GM12874 (cell line): ENCODE results near the gene SCYGR3.

Source experiments
- TF ChIP-seq, protein P1 (sequence below): IDR thresholded peaks from 2 replicates; pipeline ENCODE4 v1.5.1; 2011; ENCODE audit warnings: low read depth, mild to moderate bottlenecking, control low read depth, low read length, moderate library complexity; ENCODE audit not compliant: insufficient read depth

The SCYGR3 gene

GRCh38 chr2:227614740-227615139, at the start of gene SCYGR3:
SCYGR3 (minus strand) TSS chr2:227614840; CDS start chr2:227614840, 0 bp downstream.
- TF ChIP-seq, protein P1, sequence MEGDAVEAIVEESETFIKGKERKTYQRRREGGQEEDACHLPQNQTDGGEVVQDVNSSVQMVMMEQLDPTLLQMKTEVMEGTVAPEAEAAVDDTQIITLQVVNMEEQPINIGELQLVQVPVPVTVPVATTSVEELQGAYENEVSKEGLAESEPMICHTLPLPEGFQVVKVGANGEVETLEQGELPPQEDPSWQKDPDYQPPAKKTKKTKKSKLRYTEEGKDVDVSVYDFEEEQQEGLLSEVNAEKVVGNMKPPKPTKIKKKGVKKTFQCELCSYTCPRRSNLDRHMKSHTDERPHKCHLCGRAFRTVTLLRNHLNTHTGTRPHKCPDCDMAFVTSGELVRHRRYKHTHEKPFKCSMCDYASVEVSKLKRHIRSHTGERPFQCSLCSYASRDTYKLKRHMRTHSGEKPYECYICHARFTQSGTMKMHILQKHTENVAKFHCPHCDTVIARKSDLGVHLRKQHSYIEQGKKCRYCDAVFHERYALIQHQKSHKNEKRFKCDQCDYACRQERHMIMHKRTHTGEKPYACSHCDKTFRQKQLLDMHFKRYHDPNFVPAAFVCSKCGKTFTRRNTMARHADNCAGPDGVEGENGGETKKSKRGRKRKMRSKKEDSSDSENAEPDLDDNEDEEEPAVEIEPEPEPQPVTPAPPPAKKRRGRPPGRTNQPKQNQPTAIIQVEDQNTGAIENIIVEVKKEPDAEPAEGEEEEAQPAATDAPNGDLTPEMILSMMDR = no peak

GRCh38 chr2:227661827-227662226, 47.2 kb upstream of the SCYGR3 start:
- TF ChIP-seq, protein P1 = no peak

DNA sequence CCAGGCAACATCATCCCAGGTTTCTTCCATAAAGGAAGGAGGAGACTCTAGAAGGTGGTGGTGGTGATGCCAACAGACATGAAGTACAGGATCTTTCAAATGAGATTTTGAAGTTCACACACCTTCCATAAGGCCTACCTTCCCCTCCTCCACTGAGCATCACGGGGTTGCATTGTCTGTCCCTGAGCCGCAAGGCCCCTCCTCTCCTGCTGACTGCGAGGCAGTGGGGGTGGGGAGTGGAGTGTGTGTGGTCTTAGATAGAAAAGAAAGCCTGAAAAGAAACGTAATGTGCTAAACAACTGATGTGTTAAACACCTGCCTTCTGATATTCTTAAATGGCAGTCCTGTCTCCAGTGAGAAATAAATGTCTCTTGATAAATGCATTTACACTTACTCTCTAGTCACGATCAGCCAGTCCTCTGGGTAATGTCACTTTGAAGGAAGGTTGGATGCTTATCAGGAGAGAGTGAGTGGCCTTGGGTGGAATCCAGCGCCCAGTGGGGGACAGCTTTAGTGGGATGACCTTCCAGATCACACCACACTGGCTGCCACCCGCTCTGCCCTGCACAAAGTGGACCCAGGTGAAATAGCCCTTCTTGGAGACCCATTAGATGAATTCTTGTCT, 46.5 kb upstream of the SCYGR3 start:
- TF ChIP-seq, protein P1 = no peak

GRCh38 chr2:227657199-227657845, 42.7 kb upstream of the SCYGR3 start:
- TF ChIP-seq, protein P1 = no peak

GRCh38 chr2:227655454-227655853, 40.8 kb upstream of the SCYGR3 start:
- TF ChIP-seq, protein P1 = no peak

DNA sequence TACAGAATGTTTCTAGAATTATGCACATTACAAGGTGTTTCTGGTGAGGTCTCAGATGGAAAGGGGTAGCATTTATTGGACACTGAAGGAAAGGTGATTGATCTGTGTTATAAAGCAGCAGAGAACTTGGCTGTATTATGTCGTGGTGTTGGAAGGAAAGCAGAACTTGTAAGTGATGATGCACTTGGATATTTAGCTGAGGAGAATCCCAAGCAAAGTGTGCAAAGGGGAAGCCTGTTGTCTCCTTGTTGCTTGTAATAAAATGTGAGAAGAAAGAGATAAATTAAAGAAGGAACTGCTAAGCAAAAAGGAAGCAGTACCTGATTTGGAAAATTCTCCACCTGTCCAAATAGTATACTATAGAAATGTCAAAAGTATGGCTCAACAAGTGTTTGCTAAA, 39.8 kb upstream of the SCYGR3 start:
- TF ChIP-seq, protein P1 = no peak

- TF ChIP-seq, protein P1 = no peak
Observed at GRCh38 chr2:227653419-227653818, 38.8 kb upstream of the SCYGR3 start.
